Measurements from ENCODE around the gene PPEF1. TPM values are rescaled to one million over a fixed set of nuclear protein-coding genes. Genes with fewer than 3 reads are reported as not detected.

PPEF1 gene
- total and polyA plus RNA-seq, 9 of the 15 experiments (the other 6 are each of a cell fraction or from before 2014, with no cell fraction given) = not detected

GRCh38 chrX:18674788-18675735 is 32.4 kb upstream of the PPEF1 start (continued):
- no peak for TF ChIP-seq ZNF398 (CRISPR knock-in tag; IDR thresholded peaks at IDR 0.05)
- no peak for TF ChIP-seq ZNF586 (CRISPR knock-in tag; conservative IDR thresholded peaks at IDR 0.05)
- TF ChIP-seq SP2 (IDR thresholded peaks at IDR 0.05; ENCODE audit: extremely low read depth, low read depth, low read length, poor library complexity, severe bottlenecking) = no peak
- TF ChIP-seq HDAC2 (IDR thresholded peaks at IDR 0.05) = 0 out of 2 replicates have a peak, but pooled peaks have one; percentile 28
- no peak for TF ChIP-seq RBM14 (IDR thresholded peaks at IDR 0.05; ENCODE audit: borderline replicate concordance, insufficient read depth, low read depth, low read length)
- TF ChIP-seq POLR2AphosphoS2 (IDR thresholded peaks at IDR 0.05; ENCODE audit: low read length) = no peak
- peak; percentile 66; the same call in 1 of the 2 replicates for TF ChIP-seq ETV5 (CRISPR knock-in tag; IDR thresholded peaks at IDR 0.05; ENCODE audit: low read depth)
- TF ChIP-seq OTX1 (CRISPR knock-in tag; IDR thresholded peaks at IDR 0.05) = no peak
- no peak for TF ChIP-seq CHD7 (IDR thresholded peaks at IDR 0.05; ENCODE audit: low read depth, low read length)
- TF ChIP-seq NFXL1 (CRISPR knock-in tag; IDR thresholded peaks at IDR 0.05) = no peak
- TF ChIP-seq RCOR1 (IDR thresholded peaks at IDR 0.05; ENCODE audit: borderline replicate concordance in 1 of 2, low read depth in 2 of 2, low read length in 2 of 2) = 0 out of 4 replicates have a peak, but pooled peaks of 1 of the 2 experiments have one; percentile 39
- no peak for TF ChIP-seq TGIF2 (CRISPR knock-in tag; IDR thresholded peaks at IDR 0.05)
- TF ChIP-seq ZC3H8 (IDR thresholded peaks at IDR 0.05) = no peak
- no peak for TF ChIP-seq HDAC8 (tag; IDR thresholded peaks at IDR 0.05)
